Measurements from ENCODE around the gene CEP70.
"Not testable (repeated sequence)": the region's sequence is repeated elsewhere in the genome, so short reads cannot be mapped to it uniquely, and the experiment has no call there.

CEP70 gene

DNA sequence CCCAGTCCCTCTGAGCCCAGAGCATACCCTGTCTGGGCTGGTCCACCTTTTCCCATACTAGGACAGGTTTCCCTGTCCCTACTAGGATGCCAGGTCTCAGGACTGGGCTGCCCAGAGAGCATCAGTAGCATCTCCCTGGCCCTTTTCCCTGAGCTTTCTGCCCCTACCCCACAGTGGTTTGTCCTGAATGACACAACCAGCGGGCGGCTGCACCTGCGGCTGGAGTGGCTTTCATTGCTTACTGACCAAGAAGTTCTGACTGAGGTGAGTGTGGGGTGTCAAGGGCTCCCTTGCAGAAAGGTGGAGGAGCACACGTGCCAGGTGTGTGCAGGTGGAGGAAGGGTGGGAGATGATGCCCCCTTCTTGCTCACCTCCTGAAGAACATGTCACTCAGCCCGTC lies 126.1 kb downstream of the CEP70 start:
- no peak for DNase-seq

DNA sequence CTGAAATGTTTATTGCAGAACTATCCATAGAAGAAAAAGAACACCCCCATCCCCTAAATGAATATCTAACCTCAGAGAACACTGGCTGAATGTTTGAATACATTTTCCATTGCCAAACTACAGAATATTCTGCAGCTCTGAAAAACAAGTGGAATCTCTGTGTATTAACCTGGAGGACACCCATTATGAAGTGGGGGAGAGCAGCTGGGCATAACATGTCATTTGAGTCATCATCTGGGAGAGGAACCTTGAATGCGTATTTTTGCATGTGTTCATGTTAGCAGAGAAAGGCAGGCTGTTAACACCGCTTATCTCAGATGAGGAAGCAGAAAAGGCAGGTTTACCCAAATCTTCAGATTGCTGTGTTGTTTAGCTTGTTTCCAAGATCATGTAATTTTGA lies 128.1 kb downstream of the CEP70 start:
- DNase-seq: no peak

DNA sequence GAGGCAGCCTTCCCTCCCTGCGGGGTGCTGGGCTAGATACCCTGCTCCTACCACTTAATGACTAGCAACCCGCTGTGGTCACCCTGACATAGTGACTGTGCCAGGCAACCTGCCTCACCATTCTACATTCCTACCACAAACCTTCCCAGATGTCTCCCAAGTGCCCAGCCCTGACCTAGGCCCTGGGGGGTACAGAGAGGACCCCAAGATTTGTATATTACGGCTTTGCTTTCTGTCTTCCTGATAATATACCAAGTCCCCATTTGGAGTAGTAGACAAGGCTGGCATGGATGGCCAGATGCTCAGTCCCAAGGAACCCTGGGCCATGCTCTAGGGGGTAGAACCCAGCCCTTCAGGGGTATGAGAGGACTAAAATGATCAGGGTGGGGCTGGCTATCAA lies 128.6 kb downstream of the CEP70 start:
- DNase-seq: no peak

DNA sequence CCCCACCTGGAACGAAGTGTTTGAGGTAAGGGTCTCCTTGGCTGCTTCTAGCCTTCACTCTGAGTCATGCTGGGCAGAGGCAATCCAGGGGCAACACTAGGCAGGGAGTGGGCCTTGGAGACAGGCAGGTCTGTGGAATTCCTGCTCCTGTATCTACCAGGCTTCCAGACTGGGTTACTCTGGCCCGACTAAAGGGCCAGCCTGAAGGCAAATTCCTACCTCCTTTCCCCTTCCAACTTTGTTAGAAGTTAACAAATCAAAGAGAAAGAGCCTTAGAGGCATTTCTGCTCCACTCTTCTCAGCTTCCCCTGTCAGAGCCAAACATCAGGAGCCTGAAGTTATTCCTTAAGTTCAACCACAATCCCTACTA lies 129.6 kb downstream of the CEP70 start:
- no peak for DNase-seq

DNA sequence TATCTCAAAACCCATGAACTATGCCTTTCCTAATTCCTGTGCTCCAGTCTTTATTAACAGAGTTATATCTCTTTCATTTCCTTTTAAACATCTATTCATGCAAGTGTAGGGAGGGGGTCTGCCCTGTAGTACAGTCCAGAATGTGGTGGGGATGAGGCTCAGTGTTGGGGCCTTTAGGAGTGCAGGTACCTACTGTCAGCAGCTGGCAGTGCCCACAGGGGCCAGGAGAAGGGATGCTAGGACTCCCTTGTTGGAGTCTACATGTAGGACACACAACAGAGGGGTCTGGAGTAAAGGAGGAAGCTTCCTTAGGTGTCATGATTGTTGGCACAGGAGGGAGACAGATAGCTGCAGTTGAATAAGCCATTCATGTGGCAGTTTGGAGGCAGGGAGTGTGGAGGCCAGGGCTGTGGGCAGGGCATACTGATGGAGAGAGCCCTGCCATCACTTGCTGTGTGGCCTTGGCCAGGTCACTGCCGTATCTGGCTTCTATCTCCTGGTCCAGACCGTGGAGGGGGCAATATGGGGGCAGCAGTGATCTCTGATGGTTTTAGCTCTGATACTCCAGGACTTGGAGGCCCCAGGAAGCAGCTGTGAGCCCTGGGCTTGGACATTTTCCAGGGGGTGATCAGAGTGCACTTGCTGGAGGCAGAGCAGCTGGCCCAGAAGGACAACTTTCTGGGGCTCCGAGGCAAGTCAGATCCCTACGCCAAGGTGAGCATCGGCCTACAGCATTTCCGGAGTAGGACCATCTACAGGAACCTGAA lies 130.2 kb downstream of the CEP70 start:
- DNase-seq: no peak

DNA sequence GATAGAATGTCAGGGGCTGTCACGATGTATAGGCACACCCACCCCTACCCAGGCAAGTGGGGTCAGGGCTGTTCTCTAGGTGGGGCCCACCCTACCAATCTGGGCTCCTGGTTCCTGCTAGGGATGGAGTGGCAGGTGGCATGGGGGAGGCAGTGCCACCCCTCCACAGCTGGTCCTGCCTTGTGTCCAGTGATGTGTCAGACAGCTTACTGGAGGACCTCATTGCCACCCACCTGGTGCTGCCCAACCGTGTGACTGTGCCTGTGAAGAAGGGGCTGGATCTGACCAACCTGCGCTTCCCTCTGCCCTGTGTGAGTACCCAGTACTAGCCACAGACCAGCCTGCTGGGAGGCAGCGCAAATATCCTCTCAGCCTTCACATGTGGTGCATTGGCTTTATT lies 132.2 kb downstream of the CEP70 start:
- DNase-seq: no peak

DNA sequence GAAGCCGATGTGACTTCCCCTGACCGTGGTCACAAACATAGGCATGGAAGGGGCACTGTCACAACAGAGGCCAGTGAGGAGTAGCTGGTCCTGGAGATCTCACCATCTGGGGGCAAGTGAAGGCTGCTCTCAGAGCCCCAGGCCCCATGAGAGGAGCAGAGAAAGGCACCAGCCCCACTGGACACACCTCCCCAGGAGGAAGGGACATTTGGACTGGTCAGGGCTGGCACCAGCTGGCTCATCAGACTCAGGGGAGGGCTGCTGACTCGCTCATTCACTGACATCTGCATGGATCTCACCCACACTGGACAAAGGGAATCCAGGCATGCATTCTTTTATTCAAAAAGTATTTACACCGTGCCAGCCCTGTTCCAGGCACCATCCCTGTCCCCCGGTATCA lies 132.8 kb downstream of the CEP70 start:
- DNase-seq: no peak

DNA sequence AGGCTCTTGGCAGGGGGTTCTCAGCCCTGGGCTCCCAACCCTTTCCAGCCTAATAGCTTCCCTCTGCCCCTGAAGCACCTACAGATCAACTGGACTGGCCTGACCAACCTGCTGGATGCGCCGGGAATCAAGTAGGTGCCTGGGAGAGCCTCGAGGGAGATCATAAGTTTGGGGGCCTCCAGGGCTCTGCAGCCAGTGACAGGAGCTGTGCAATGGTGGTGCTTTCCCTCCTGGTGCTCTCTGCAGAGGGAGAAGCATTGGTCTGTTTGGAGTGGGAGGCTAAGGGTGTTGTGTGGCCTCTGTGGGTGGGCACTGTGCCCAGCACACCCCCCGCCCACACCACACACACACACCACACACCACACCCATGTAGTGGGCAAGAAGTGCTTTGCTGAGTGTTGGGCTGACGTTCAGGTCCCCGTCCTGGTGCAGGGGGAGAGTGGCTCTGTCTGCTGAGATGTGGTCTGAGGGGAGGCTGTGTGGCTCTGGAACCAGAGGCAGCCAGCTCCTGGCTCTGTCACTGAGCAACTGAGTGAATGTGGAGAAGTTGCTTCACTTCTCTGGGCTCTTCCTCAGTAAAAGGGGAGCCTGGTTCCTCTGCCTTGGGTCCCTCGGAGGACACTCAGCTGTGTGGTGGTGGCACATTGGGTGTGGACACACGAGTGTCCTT lies 133.4 kb downstream of the CEP70 start:
- no peak for DNase-seq

DNA sequence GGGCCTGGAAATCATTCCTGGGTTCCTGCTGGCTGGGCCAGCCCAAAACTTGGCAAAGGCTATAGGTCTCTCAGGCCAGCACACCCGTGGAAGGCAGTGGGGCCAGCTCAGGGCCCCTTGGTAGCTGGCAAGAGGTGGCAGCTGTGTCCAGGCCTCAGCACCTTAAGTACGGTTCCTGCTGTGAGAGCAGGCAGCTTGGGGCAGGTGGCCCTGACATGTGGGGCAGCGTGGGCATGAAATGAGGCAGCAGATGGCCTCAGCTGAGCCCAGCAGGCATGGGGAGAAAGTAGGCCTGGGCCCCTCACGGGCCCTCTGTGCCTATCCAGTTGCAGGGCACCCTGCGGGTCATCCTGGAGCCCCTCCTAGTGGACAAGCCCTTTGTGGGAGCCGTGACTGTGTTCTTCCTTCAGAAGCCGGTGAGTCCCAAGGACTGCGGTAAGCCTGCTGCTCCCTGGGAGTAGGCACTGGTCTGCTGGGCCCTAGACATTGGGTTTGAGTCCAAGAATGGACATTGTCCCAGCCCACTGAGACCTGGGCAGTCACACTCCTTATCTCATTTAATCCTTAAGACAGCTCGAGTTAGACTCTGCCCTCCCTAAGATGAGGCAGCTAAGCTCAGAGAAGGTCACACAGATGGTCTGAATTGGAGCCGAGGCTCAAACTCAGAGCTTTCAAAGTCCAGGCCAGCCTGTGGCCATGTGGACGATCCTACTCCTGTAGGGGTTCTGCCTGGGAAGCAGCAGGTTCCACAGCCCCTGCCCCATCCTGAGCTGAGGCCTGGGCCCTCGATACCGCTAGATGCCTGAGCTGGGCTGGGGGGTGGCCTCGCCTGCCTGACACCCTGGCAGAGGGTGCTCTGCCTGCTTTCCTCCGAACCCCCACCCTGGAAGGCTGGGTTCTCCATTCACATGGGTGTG lies 134.2 kb downstream of the CEP70 start:
- DNase-seq: no peak

DNA sequence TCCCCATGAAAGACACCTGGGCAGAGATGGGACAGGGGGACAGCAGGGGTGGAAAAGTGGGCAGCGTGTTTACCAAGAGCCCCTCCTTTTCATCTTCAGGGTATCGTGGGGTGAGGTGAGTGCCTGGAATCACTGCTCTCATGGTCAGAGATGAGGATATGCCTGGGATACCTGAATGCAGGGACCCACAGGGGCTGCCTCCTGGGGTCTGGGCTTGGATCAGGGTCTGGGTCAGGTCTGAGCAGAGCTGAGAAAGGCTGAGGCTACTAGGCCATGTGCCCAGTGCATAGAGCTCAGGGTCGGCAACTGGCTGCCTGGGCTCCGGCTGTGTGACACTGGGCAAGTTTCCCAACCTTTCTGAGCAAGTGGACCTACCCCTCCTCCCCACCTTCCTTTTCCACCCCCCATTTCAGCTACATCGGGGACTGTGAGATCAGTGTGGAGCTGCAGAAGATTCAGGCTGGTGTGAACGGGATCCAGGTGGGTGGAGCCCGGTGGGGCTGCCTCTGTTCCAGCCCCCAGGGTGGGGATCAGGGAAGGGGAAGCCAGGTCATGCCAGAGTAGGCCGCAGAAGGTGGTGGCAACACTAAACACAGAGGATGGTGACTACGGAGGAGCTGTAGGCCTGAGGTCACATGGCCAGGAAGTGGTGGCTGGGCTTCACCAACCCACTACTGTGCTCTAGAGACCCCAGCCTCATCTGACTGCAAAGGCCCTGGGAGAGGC lies 135.1 kb downstream of the CEP70 start:
- no peak for DNase-seq

DNA sequence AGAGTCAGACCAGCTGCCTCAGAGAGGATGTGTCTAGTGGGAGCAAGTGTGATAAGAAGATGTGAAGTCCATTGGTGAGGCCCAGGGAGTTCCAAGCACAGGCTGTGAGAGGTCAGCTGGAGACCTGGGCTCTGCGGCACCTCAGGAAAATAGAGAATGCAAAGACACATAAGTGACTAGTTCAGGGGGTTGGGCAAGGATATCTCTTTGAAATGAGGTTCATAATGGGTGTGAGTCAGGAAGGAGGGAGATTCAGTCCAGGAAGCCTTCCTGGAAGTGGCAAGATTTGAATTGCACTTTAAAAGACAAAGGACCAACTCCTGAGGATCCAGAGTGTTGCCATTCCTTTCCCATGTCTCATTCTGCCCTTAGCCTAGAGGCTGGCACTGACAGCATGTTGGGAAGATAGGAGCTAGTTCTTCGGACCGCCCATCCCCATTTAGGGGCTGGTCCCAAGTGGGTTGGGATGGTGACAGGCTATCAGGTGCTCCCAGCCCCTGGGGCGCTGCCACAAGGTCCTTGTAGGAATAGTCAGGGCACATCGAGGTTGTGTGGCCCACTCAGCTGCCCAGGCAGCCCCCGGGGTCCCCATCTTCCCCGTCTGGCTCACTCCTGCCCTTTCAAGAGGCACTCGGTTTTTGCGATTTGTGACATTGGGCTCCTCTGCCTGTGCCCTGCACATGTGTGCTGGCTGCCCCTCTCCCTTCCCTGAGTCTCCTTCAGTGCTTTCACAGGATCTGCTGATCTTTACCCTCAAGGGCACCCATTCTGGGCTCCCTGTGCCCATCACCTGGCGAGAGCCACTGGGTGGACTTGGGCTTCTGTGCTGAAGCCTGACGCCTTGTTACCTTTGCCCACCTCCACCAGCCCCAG lies 136.0 kb downstream of the CEP70 start:
- no peak for DNase-seq

DNA sequence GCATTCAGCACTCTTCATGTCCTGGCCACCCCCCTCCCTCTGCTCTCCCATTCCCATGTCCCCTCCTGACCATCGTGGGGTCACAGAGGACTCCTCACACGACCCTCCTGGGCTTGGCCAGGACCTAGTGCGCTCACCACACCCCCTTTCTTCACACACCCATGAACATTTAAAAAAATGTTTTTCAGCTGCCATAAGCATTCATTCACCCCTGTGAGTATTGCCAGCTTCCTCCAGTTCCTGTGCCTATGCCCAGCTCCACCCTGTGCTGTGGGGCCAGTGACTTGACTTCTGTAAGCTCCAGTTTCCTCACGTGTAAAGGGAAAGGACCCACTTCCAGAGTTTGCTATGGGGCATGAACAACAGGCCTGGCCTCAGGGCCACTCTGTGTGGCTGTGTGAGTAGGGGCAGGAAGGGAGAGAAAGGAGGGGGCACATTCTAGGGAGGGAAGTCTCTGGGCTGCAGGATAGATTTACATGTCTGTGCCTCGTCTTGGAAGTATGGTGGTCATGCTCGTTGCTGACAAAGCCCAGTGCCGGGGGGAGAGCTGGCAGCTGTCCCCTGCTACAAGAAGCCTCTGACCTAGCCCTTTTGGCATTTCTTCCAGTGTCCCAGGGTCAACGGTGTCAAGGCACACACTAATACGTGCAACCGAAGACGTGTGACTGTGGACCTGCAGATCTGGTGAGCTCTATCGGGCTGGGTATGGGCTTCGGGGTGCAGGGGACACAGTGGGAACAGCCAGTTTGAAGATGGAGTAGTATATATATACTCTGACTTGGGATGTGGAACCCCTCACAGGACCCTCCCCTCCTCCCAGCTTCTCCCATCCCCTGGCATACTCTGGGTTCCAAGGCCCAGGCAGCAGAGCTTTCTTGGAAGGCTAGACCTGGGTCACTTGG lies 136.8 kb downstream of the CEP70 start:
- DNase-seq: no peak

DNA sequence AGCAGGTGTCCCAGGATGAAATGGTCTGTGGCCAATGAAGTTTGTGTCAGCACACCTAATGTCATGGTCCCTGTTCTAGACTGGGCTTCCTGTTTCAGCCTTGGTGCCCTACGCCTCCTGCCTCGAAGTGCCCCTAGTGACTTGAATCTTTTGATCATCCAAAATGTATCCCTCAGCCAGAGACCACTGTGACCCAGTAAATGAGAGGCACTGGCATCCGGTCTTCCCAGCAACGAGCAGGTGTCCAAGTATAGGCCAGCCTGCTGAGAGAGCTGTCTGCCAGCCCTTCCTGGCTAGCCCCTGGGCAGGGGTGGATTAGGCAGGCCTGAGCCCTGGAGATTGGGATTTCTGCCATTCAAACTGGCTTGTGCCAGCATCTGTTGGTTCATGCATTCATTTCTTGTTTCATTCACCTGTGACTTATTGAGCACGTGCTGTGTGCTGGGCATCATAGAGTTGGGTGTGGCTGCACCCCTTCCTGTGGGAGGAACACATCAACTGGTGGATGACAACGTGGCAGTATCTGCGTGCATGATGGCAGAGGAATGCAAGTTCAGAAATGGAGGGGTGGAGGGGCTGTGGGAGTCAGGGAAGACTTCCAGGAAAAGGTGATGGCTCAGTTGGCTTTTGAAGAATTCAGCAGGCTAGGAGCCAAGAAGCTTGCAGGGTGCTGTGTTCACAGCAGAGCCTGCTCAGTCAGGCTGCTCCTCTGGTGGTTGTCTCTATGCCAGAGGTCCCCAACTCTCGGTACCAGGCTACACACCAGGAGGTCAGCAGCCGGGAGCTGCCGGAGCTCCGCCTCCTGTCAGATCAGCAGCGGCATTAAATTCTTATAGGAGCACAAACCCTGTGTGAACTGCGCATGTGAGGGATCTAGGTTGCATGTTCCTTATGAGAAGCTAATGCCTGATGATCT lies 138.0 kb downstream of the CEP70 start:
- DNase-seq: no peak

DNA sequence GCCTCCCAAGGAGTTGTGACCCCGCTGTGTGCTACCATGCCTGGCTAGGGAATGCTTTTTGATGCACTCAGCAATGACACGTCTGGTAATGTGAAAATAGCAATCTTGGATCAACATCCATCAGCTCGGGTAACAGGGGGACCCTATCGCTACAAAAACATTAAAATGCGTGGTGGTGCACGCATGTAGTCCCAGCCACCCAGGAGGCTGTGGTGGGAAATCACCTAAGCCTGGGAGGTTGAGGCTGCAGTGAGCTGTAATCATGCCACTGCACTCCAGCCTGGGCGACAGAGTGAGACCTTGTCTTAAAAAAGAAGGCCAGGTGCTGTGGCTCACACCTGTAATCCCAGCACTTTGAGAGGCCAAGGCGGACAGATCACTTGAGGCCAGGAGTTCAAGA lies 140.1 kb downstream of the CEP70 start:
- DNase-seq: not testable (repeated sequence)

DNA sequence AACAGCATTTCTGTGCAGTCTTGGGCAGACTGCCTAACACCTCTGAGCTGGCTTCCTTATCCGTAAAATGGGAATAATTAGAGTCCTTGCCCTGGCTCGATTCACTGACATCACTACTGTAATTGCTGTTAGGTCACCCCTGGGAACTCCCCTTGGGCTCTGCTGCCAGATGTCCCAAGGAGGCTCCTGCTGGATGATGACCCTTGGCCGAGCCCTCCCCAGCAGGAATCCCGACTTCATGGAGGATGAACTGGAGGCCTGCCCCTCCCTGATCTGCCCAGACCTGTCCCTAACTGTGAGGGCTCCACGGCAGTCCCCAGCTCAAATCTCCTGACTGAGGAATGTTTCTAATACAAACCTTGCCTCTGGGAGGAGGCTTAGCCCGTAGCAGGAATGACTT lies 141.6 kb downstream of the CEP70 start:
- DNase-seq: no peak

DNA sequence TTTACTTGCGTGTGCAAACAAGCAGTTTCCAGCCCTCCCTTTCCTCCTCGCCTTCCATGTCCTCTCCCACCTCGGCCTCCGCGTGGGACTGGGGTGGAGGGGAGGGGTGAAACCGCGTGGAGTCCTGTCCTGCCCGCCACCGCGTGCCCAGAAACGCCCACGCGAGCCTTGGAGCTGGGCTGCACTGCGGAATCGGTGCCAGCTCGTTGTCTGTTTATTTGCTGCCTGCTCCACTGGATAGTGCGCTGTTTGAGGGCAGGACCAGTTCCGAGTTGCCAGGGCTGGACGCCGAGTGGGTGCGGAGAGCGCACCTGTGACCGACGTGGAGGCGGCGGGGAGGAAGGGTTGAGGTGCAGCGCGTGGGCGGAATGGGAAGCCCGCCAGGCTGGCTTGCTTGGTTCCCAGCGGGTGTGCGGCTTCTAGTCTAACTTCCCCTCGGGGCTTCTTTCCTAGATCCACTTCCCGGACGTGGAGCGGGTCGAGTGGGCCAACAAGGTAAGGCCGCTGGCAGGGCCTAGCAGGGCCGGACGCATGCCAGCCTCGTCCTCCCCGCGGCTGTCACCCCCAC lies 142.4 kb downstream of the CEP70 start:
- DNase-seq: no peak

DNA sequence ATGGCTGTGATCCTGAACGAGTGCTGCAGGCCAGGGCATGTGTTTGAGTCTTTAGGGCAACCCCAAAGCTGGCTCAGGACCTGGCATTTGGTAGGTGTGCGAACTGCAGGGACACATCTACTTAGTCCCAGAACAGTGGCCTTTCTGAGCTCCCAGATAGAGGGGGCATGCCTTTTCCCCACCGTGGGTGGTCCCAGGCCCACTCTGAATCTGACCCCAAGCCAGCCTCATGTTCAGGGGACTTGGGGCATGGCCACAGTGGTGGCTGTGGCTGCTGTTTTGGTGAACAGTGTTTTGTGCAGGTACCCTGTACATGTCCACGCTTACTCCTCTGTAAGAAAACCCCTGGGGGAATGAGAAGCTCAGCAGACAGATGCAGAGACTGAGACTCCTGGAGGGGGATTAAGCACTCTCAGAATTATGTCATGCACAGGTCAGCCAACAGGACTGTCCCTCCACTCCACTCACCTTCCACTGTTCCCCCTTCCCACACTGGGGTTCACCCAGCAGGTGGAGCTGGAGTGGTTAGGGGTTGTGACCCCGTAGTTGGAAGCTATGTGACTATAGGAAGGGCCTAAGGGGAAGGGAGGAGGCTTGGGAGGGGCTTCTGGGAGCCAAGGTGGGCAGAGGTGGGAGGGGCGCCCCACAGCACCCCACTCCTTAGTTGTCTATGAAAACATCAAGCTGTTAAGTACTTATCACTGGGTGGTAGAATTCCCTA lies 143.2 kb downstream of the CEP70 start:
- DNase-seq: no peak

DNA sequence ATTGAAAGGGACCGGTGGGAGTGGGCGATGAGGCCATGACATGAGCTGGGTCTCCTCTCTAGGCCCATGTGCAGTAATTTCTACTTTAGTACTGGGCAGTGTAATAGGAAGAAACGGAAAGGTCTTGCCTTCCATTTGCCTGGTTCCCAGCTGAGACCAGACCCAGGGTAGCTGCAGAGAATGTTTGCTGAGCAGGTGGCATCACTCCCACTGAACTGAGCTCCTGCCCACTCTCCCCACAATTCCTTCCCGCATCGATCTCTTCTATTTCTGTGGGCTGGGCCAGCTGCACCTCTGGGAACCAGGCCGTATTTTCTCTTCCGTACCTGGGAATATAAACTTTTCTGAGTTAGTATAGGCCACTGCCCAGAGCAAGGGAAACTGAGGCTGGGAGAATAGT lies 143.9 kb downstream of the CEP70 start:
- DNase-seq: no peak

DNA sequence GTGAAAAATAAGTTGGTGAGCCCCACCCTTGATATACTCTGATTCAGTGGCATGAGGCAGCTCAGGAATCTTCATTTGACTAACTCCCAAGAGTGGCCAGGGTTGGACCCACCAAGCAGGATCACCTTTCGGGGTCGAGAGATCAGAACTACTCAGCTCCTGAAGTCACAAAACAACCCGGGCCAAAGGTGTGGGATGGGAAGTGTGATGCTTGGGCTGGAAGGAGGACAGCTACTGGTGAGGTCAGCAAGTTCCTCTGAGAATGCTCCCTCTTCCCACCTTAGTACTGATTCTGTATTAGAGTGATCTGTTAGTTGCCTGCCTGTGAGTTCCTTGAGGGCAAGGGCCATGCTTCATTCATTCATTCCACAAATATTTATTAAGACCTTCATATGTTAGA lies 144.6 kb downstream of the CEP70 start:
- no peak for DNase-seq
